Measurements from ENCODE around the gene RNF227.

The RNF227 gene

GRCh38 chr17:7929158-7930023 is 13.3 kb upstream of the RNF227 start, which contains the start of gene KCNAB3:
Gene KCNAB3, minus strand, starts transcription at chr17:7929856. Its CDS starts 421 bp downstream, at chr17:7929435.
- DNase-seq: peak; percentile 33 to 85

GRCh38 chr17:7927596-7927995 is 11.5 kb upstream of the RNF227 start:
- no peak for DNase-seq

- DNase-seq: no peak
Measured at GRCh38 chr17:7922845-7923628, 6.9 kb upstream of the RNF227 start.

- DNase-seq: no peak
Measured at GRCh38 chr17:7922269-7922844, 6.3 kb upstream of the RNF227 start.

GRCh38 chr17:7916808-7917207 is 719 bp upstream of the RNF227 start:
- DNase-seq: no peak

GRCh38 chr17:7916385-7916682 is 245 bp upstream of the RNF227 start:
- DNase-seq: no peak

- peak in 1 of 2 experiments; percentile 49 for DNase-seq
Measured at GRCh38 chr17:7915179-7915610, 894 bp downstream of the RNF227 start.

GRCh38 chr17:7912927-7913524 is 3.1 kb downstream of the RNF227 start:
- DNase-seq: peak; percentile 42 to 64

- no peak for DNase-seq
Measured at GRCh38 chr17:7911116-7911515, 5.0 kb downstream of the RNF227 start.

GRCh38 chr17:7910711-7911110 is 5.4 kb downstream of the RNF227 start:
- no peak for DNase-seq

- DNase-seq: no peak
Measured at GRCh38 chr17:7910281-7910680, 5.8 kb downstream of the RNF227 start.

- DNase-seq: no peak
Measured at GRCh38 chr17:7909089-7909488, 7.0 kb downstream of the RNF227 start.

GRCh38 chr17:7903154-7904103 is 12.7 kb downstream of the RNF227 start:
- DNase-seq: no peak

- DNase-seq: peak in 1 of 2 experiments; percentile 20
Measured at GRCh38 chr17:7897773-7898172, 18.3 kb downstream of the RNF227 start.

GRCh38 chr17:7897090-7897489 is 19.0 kb downstream of the RNF227 start:
- no peak for DNase-seq

GRCh38 chr17:7894866-7895265 is 21.2 kb downstream of the RNF227 start:
- no peak for DNase-seq

GRCh38 chr17:7894226-7894625 is 21.9 kb downstream of the RNF227 start:
- no peak for DNase-seq

- DNase-seq: no peak
Measured at GRCh38 chr17:7893187-7893880, 22.8 kb downstream of the RNF227 start.

GRCh38 chr17:7889166-7889955 is 26.7 kb downstream of the RNF227 start:
- DNase-seq: peak; percentile 95 to 98

GRCh38 chr17:7888184-7888920 is 27.7 kb downstream of the RNF227 start, which contains the start of gene CHD3:
Gene CHD3, plus strand, starts transcription at chr17:7888789. Its CDS starts 212 bp downstream, at chr17:7889001.
- DNase-seq: peak in 1 of 2 experiments; percentile 45
